Body of pancreas (tissue), 4 donors: Measurements from ENCODE around the gene CCDC137.

Experiments used
- POLR2A ChIP-seq, 3 donors: fragments of 450-650 bp; IDR thresholded peaks; one replicate each; pipeline ENCODE4 v1.6.1; 2016; ENCODE audit warnings: antibody characterized with exemption in 3 of 3, mild to moderate bottlenecking in 2 of 3
- TF ChIP-seq, protein P1 (sequence below), 7 experiments: fragments of 450-650 bp in 4 of 7; fragments of 200-600 bp in 3 of 7; sonication (generic) in 3 of 7; IDR thresholded peaks; one replicate each; pipeline ENCODE4 v1.5.1; 2016 to 2019; ENCODE audit warnings: antibody characterized with exemption in 7 of 7

DNA sequence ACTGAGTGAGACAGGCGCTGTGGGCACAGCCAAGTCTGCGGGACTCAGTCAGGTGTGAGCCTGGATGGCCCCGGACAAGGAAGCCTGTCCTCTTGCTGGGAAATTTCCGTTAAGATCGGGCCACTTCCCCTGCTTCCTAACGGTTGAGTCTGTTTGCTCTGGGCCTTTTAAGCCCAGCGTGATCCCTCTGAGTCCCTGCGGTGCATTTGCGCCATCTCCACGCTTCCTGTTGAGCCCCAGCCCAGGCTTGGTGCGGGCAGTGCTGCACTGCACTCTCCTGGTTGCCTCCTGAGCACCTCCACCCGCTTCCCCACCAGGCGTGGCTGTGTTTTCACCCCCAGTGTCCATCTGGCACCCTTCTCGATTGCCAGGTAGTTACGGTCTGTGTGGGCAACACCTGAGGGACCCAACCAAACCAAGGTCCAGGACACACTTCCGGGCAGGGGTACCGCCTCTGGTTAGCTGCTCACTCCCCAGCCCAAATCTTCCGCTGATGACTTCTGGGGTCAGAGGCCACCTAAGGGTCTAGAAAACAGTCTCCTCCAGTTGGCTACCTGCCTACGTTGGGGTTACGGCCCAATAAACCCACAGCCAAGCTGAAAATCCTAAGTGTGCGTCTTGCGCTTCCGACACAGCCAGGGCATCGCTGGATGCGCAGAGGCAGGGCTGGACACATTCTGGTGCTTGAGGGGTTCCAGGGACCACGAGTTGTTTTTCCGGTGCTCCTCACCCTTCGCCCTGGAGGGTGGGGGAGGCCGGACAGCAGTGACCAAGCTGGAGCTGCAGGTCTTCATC is 44.2 kb downstream of the CCDC137 start:
- no peak for TF ChIP-seq POLR2A (IDR thresholded peaks at IDR 0.05)
- TF ChIP-seq, protein P1, sequence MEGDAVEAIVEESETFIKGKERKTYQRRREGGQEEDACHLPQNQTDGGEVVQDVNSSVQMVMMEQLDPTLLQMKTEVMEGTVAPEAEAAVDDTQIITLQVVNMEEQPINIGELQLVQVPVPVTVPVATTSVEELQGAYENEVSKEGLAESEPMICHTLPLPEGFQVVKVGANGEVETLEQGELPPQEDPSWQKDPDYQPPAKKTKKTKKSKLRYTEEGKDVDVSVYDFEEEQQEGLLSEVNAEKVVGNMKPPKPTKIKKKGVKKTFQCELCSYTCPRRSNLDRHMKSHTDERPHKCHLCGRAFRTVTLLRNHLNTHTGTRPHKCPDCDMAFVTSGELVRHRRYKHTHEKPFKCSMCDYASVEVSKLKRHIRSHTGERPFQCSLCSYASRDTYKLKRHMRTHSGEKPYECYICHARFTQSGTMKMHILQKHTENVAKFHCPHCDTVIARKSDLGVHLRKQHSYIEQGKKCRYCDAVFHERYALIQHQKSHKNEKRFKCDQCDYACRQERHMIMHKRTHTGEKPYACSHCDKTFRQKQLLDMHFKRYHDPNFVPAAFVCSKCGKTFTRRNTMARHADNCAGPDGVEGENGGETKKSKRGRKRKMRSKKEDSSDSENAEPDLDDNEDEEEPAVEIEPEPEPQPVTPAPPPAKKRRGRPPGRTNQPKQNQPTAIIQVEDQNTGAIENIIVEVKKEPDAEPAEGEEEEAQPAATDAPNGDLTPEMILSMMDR (IDR thresholded peaks at IDR 0.05): no peak
